Measurements from ENCODE around the gene SASH1.

The SASH1 gene

DNA sequence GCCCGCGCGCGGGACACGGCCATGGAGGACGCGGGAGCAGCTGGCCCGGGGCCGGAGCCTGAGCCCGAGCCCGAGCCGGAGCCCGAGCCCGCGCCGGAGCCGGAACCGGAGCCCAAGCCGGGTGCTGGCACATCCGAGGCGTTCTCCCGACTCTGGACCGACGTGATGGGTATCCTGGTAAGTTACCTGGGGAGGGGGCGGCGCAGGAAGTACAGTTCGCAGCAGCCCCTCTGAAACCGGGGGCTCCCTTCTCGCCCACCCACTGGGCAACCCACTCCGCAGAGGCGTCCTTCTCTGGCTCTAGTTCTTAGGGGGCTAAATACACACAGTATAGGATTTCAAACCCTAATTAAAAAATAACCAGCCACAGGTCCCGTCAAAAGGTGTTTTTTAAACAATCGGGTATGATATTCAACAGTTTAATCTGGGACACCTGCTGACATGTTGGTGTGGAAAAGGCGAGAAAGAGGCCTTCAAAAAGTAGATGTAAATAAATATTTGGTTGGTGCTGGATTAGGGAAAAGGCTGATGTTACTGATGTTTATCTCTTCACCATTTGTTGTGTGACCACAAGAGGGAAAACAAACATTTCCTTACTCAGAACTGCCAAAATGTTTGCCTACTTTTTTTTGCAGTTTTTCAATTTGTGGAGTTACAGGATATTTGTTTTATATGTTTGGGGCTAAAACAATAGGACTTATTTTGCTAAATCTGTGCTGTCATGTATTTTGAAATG is 577 bp downstream of the SASH1 start:
- TF ChIP-seq GATA2 (IDR thresholded peaks at IDR 0.05; ENCODE audit: low read depth, low read length) (no peak), GATA3 (IDR thresholded peaks at IDR 0.05; ENCODE audit: low read depth, low read length) (no peak)

DNA sequence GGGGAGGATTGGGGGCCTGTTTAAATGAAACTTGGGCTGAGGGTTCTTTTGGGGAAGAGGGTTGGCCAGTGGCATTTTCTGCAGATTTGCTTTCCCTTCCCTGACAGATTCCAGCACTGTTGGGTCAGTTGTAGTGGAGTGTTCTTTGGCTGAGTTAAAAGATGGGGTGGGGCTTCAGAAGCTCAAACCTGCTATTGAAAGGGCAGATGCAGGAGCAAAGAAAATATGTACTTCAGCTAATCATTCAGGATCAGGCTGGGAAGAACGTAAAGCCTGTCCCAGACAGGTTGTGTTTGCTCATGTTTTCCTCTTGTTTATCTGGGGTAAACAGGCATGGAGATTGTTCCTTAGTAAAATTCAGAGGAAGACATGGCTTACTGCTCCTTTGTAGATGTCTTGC is 2.5 kb downstream of the SASH1 start:
- TF ChIP-seq GATA3 (IDR thresholded peaks at IDR 0.05; ENCODE audit: low read depth, low read length) (no peak), GATA2 (IDR thresholded peaks at IDR 0.05; ENCODE audit: low read depth, low read length) (no peak)

- TF ChIP-seq GATA2 (IDR thresholded peaks at IDR 0.05; ENCODE audit: low read depth, low read length), result no peak
- no peak for TF ChIP-seq GATA3 (IDR thresholded peaks at IDR 0.05; ENCODE audit: low read depth, low read length)
Observed at GRCh38 chr6:148345578-148345977, 2.9 kb downstream of the SASH1 start.

GRCh38 chr6:148346681-148347440 is 4.2 kb downstream of the SASH1 start:
- TF ChIP-seq GATA2 (IDR thresholded peaks at IDR 0.05; ENCODE audit: low read depth, low read length), result no peak
- no peak for TF ChIP-seq GATA3 (IDR thresholded peaks at IDR 0.05; ENCODE audit: low read depth, low read length)

GRCh38 chr6:148347441-148348054 is 4.9 kb downstream of the SASH1 start:
- TF ChIP-seq GATA3 (IDR thresholded peaks at IDR 0.05; ENCODE audit: low read depth, low read length) (no peak), GATA2 (IDR thresholded peaks at IDR 0.05; ENCODE audit: low read depth, low read length) (no peak)

DNA sequence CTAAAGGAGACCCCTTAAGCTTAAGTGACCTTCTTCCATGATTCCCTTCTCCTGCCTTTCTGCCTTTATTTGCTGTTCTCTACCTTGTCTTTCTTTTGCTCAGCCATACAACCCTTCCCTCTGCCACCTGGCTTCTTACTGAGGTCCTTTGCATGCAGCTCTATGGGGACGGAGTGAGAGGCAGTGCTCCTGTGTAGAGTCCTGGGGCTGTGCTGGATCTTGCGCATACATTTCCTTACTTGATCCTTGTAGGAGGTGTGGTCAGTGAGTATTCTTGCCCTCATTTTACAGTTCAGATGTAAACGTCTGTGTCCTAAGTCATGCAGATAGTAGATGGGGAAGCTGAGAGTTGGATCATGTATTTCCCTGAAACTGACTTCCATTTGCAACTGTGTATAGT is 5.7 kb downstream of the SASH1 start:
- no peak for TF ChIP-seq GATA2 (IDR thresholded peaks at IDR 0.05; ENCODE audit: low read depth, low read length)
- TF ChIP-seq GATA3 (IDR thresholded peaks at IDR 0.05; ENCODE audit: low read depth, low read length), result no peak

GRCh38 chr6:148348778-148349177 is 6.1 kb downstream of the SASH1 start:
- TF ChIP-seq GATA2 (IDR thresholded peaks at IDR 0.05; ENCODE audit: low read depth, low read length), result no peak
- TF ChIP-seq GATA3 (IDR thresholded peaks at IDR 0.05; ENCODE audit: low read depth, low read length), result no peak

- TF ChIP-seq GATA3 (IDR thresholded peaks at IDR 0.05; ENCODE audit: low read depth, low read length) (no peak), GATA2 (IDR thresholded peaks at IDR 0.05; ENCODE audit: low read depth, low read length) (no peak)
Observed at GRCh38 chr6:148349466-148349865, 6.8 kb downstream of the SASH1 start.

DNA sequence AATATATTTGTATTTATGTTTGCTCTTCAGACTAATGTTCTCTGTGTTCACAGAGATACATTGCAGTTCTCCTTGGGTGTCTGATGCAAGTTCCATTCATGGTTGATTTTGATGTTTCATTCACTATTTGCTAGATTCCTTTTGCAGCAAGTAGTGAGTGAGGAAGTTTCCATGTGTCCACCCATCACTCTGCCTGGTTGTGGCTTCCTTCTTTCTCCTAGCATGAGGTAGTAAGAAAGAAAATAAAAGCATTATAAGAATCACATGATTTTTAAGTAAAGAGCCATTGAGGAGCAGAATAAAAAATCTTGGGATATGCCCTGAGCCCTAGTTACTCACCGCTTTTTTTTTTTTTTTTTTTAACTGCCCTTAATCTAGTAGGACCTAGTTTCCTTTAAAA is 8.7 kb downstream of the SASH1 start:
- TF ChIP-seq GATA2 (IDR thresholded peaks at IDR 0.05; ENCODE audit: low read depth, low read length) (no peak), GATA3 (IDR thresholded peaks at IDR 0.05; ENCODE audit: low read depth, low read length) (no peak)

DNA sequence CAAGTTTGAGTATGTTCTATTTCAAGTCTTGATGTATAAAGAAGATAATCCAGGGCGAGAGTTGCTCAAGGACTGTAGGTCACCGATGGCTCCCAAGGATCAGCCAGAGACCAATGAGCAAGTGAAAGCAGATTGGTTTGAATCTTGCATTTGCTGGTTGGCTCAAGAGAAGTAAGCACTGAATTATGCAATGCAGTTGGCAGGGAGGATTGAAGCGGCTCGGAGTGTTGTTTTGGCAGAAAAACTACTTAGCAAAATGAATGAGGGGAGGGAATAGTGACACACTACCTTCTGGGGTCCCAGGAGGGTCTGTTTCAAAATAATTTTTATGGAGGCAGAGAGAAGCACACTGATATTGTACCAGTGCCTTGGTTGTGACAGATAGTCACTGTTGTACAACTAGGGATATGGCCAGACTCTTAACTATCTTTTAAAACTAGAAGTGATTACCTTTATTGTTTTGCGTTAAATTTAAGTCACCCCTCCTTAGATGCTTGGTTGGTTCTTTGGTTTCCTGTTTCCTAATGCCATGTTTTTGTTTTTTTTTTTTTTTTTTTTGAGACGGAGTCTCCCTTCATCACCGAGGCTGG is 15.7 kb downstream of the SASH1 start:
- TF ChIP-seq GATA2 (IDR thresholded peaks at IDR 0.05; ENCODE audit: low read depth, low read length) (no peak), GATA3 (IDR thresholded peaks at IDR 0.05; ENCODE audit: low read depth, low read length) (no peak)

DNA sequence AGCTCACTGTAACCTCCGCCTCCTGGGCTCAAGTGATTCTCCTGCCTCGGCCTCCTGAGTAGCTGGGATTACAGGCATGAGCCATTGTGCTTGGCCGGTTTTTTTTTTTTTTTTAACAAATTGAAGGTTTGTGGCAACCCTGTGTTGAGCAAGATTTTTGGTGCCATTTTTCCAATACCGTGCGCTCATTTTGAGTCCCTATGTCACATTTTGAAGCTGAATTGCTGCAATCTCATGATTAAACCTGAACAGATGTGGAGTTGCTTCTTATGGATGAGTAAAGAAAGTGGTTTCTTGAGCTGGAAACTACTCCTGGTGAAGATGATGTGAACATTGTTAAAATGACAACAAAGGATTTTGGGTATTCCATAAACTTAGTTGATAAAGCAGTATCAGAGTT is 16.6 kb downstream of the SASH1 start:
- TF ChIP-seq GATA3 (IDR thresholded peaks at IDR 0.05; ENCODE audit: low read depth, low read length) (no peak), GATA2 (IDR thresholded peaks at IDR 0.05; ENCODE audit: low read depth, low read length) (no peak)

DNA sequence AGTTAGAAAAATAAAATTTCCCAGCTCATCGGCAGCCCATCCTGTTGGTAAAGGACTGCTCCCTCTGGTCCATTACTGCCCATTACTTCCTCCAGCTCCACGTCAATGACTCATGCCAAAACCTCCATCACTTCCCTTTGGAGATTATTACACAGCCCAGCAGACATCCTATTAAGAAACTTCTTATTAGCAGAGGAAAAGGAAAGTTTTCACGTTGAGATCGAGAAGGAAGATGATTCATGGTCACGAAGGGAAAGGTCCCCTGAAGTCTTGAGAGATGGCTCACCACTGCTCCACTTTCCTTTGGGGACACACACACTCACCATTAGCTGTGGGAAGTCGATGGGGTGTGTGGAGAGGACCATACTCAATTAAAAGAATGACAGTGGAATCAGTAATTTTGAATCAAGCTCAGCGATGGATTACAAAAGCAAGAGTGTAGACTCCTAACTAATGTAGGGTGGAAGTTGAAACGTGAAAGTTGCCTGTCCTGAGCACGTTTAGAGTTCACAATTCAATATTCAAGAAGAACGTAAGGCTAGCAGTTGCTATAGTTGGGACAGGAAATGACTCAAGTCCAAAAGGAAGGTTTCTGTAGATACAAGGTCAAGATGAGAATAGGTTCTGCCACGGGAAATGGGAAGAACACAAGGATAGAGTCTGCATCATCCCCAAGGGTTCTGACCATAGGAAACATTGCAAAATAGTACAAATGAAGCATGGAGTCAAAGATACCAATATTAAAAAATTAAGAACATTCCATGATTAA is 21.6 kb downstream of the SASH1 start:
- TF ChIP-seq GATA2 (IDR thresholded peaks at IDR 0.05; ENCODE audit: low read depth, low read length) (no peak), GATA3 (IDR thresholded peaks at IDR 0.05; ENCODE audit: low read depth, low read length) (no peak)

GRCh38 chr6:148365041-148365440 is 22.4 kb downstream of the SASH1 start:
- TF ChIP-seq GATA2 (IDR thresholded peaks at IDR 0.05; ENCODE audit: low read depth, low read length) (no peak), GATA3 (IDR thresholded peaks at IDR 0.05; ENCODE audit: low read depth, low read length) (no peak)

All from SH-SY5Y (cell line).